Measurements from ENCODE around the gene ISOC1.

ISOC1 gene

GRCh38 chr5:129067745-129068144 is 26.8 kb upstream of the ISOC1 start:
- Histone ChIP-seq H3K27me3 (ENCODE audit: control insufficient read depth, insufficient read depth, low read length, poor library complexity, severe bottlenecking) (no peaks in the 10 kb centered on the region), H3K4me3 (ENCODE audit: insufficient read depth, low read depth, low read length) (no peak overlapping the region), H3K27ac (ENCODE audit: insufficient read depth, low read depth, low read length, poor library complexity, severe bottlenecking) (no peak overlapping the region), H3K36me3 (ENCODE audit: control insufficient read depth, insufficient read depth, low read length) (no peaks in the 10 kb centered on the region), H3K4me1 (ENCODE audit: control insufficient read depth, insufficient read depth, low read length) (no peaks in the 10 kb centered on the region), H3K9me3 (ENCODE audit: control insufficient read depth, low read length) (no peaks in the 10 kb centered on the region)

GRCh38 chr5:129069292-129069691 is 25.3 kb upstream of the ISOC1 start:
- no peaks in the 10 kb centered on the region for H3K36me3 ChIP-seq (ENCODE audit: control insufficient read depth, insufficient read depth, low read length)
- no peaks in the 10 kb centered on the region for H3K9me3 ChIP-seq (ENCODE audit: control insufficient read depth, low read length)
- H3K4me3 ChIP-seq (ENCODE audit: insufficient read depth, low read depth, low read length) = no peak overlapping the region
- no peak overlapping the region for H3K27ac ChIP-seq (ENCODE audit: insufficient read depth, low read depth, low read length, poor library complexity, severe bottlenecking)
- 96% methylated on average over 2 of the region's 2 CpGs; no CpG with 5 or more reads in 1 of the 2 experiments for WGBS, 2 experiments
- no peaks in the 10 kb centered on the region for H3K4me1 ChIP-seq (ENCODE audit: control insufficient read depth, insufficient read depth, low read length)
- H3K27me3 ChIP-seq (ENCODE audit: control insufficient read depth, insufficient read depth, low read length, poor library complexity, severe bottlenecking) = no peaks in the 10 kb centered on the region

DNA sequence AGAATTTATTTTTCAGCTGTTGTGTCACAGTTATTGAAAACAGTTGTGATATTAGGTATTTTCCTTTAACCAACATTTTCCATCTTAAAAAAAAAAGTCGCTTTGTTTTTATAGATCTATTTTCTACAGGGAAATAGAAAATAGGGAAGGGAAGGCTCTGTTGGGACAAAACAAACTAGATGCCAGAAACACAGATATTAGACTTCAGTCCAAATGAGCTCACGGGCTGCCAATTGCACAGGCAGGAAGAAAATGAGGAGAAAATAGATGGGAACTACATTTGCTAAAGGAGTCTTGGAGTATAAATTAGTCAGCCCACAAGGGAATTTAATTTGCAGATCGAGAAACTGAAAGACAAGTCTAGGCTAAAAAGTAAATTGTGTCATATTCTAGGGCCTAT is 21.4 kb upstream of the ISOC1 start:
- Histone ChIP-seq H3K27ac (ENCODE audit: insufficient read depth, low read depth, low read length, poor library complexity, severe bottlenecking) (no peak overlapping the region), H3K4me1 (ENCODE audit: control insufficient read depth, insufficient read depth, low read length) (no peaks in the 10 kb centered on the region), H3K9me3 (ENCODE audit: control insufficient read depth, low read length) (no peaks in the 10 kb centered on the region), H3K4me3 (ENCODE audit: insufficient read depth, low read depth, low read length) (no peak overlapping the region), H3K27me3 (ENCODE audit: control insufficient read depth, insufficient read depth, low read length, poor library complexity, severe bottlenecking) (no peaks in the 10 kb centered on the region), H3K36me3 (ENCODE audit: control insufficient read depth, insufficient read depth, low read length) (no peaks in the 10 kb centered on the region)
- WGBS, 2 experiments = 92 to 94% methylated on average over 2 to 3 of the region's 3 CpGs

- no peaks in the 10 kb centered on the region for H3K27me3 ChIP-seq (ENCODE audit: control insufficient read depth, insufficient read depth, low read length, poor library complexity, severe bottlenecking)
- 96 to 100% methylated on average over 3 to 4 of the region's 4 CpGs for WGBS, 2 experiments
- H3K36me3 ChIP-seq (ENCODE audit: control insufficient read depth, insufficient read depth, low read length) = no peaks in the 10 kb centered on the region
- H3K4me1 ChIP-seq (ENCODE audit: control insufficient read depth, insufficient read depth, low read length) = no peaks in the 10 kb centered on the region
- H3K27ac ChIP-seq (ENCODE audit: insufficient read depth, low read depth, low read length, poor library complexity, severe bottlenecking) = no peak overlapping the region
- no peaks in the 10 kb centered on the region for H3K9me3 ChIP-seq (ENCODE audit: control insufficient read depth, low read length)
- no peak overlapping the region for H3K4me3 ChIP-seq (ENCODE audit: insufficient read depth, low read depth, low read length)
These were observed 19.6 kb upstream of the ISOC1 start for GRCh38 chr5:129074903-129075302.

- no peak overlapping the region for H3K27ac ChIP-seq (ENCODE audit: insufficient read depth, low read depth, low read length, poor library complexity, severe bottlenecking)
- WGBS, 2 experiments = 96% methylated on average over 2 to 3 of the region's 3 CpGs
- H3K36me3 ChIP-seq (ENCODE audit: control insufficient read depth, insufficient read depth, low read length) = no peaks in the 10 kb centered on the region
- H3K9me3 ChIP-seq (ENCODE audit: control insufficient read depth, low read length) = no peaks in the 10 kb centered on the region
- H3K27me3 ChIP-seq (ENCODE audit: control insufficient read depth, insufficient read depth, low read length, poor library complexity, severe bottlenecking) = no peaks in the 10 kb centered on the region
- H3K4me3 ChIP-seq (ENCODE audit: insufficient read depth, low read depth, low read length) = no peak overlapping the region
- H3K4me1 ChIP-seq (ENCODE audit: control insufficient read depth, insufficient read depth, low read length) = no peaks in the 10 kb centered on the region
These were observed 17.0 kb upstream of the ISOC1 start for GRCh38 chr5:129077433-129078075.

DNA sequence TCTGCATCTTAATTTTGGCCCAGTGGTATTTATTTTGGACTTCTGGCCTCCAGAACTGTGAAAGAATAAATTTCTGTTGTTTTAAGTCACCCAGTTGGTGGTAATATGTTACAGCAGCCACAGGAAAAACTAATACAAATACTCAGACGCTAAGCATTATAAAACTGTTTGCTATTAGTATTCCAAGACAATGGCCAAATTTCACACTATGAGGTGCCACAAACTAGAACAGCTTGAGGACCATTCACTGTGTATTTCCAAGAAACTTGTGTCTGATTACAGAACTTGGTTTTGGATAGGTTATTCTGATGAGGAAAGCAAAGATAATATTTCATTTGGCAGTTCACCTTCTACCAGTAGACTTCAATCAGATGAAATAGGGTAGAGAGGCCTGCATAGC is 16.3 kb upstream of the ISOC1 start:
- WGBS, 2 experiments = 89% methylated on average over 1 of the region's 1 CpG; no CpG with 5 or more reads in 1 of the 2 experiments
- no peak overlapping the region for H3K27ac ChIP-seq (ENCODE audit: insufficient read depth, low read depth, low read length, poor library complexity, severe bottlenecking)
- H3K27me3 ChIP-seq (ENCODE audit: control insufficient read depth, insufficient read depth, low read length, poor library complexity, severe bottlenecking) = no peaks in the 10 kb centered on the region
- H3K36me3 ChIP-seq (ENCODE audit: control insufficient read depth, insufficient read depth, low read length) = no peaks in the 10 kb centered on the region
- no peaks in the 10 kb centered on the region for H3K9me3 ChIP-seq (ENCODE audit: control insufficient read depth, low read length)
- no peak overlapping the region for H3K4me3 ChIP-seq (ENCODE audit: insufficient read depth, low read depth, low read length)
- no peaks in the 10 kb centered on the region for H3K4me1 ChIP-seq (ENCODE audit: control insufficient read depth, insufficient read depth, low read length)

GRCh38 chr5:129078660-129079059 is 15.9 kb upstream of the ISOC1 start:
- H3K36me3 ChIP-seq (ENCODE audit: control insufficient read depth, insufficient read depth, low read length) = no peaks in the 10 kb centered on the region
- WGBS, 2 experiments = 80 to 95% methylated on average over 2 to 3 of the region's 3 CpGs

DNA sequence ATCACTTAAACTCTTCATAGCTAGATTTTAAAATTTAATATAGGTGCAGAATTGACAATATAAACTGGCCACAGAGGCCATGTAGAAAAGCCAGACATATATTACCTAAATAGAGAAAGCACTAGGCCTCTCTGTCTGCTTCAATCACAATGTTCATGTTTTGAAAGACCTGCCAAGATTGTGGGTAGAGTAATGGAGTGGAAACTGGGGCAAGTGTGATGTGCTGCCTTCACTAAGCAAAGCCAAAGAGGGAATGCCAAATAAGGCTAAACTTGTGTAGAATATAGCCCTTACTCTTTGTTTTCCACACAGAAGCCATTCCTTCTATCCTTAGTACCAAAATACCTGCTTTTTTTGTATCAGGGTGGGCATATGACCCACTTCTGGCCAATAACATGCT is 15.1 kb upstream of the ISOC1 start:
- Histone ChIP-seq H3K36me3 (ENCODE audit: control insufficient read depth, insufficient read depth, low read length) (no peaks in the 10 kb centered on the region), H3K27me3 (ENCODE audit: control insufficient read depth, insufficient read depth, low read length, poor library complexity, severe bottlenecking) (no peaks in the 10 kb centered on the region), H3K4me3 (ENCODE audit: insufficient read depth, low read depth, low read length) (no peak overlapping the region), H3K4me1 (ENCODE audit: control insufficient read depth, insufficient read depth, low read length) (no peaks in the 10 kb centered on the region), H3K9me3 (ENCODE audit: control insufficient read depth, low read length) (no peaks in the 10 kb centered on the region), H3K27ac (ENCODE audit: insufficient read depth, low read depth, low read length, poor library complexity, severe bottlenecking) (no peak overlapping the region)

More at GRCh38 chr5:129078660-129079059, 15.9 kb upstream of the ISOC1 start:
- Histone ChIP-seq H3K27ac (ENCODE audit: insufficient read depth, low read depth, low read length, poor library complexity, severe bottlenecking) (no peak overlapping the region), H3K9me3 (ENCODE audit: control insufficient read depth, low read length) (no peaks in the 10 kb centered on the region), H3K4me3 (ENCODE audit: insufficient read depth, low read depth, low read length) (no peak overlapping the region), H3K27me3 (ENCODE audit: control insufficient read depth, insufficient read depth, low read length, poor library complexity, severe bottlenecking) (no peaks in the 10 kb centered on the region), H3K4me1 (ENCODE audit: control insufficient read depth, insufficient read depth, low read length) (no peaks in the 10 kb centered on the region)

GRCh38 chr5:129080766-129081165 is 13.8 kb upstream of the ISOC1 start:
- Histone ChIP-seq H3K9me3 (ENCODE audit: control insufficient read depth, low read length) (no peaks in the 10 kb centered on the region), H3K36me3 (ENCODE audit: control insufficient read depth, insufficient read depth, low read length) (no peaks in the 10 kb centered on the region), H3K27me3 (ENCODE audit: control insufficient read depth, insufficient read depth, low read length, poor library complexity, severe bottlenecking) (no peaks in the 10 kb centered on the region), H3K27ac (ENCODE audit: insufficient read depth, low read depth, low read length, poor library complexity, severe bottlenecking) (no peak overlapping the region), H3K4me1 (ENCODE audit: control insufficient read depth, insufficient read depth, low read length) (no peaks in the 10 kb centered on the region), H3K4me3 (ENCODE audit: insufficient read depth, low read depth, low read length) (no peak overlapping the region)
- WGBS, 2 experiments = 83 to 94% methylated on average over 6 of the region's 7 CpGs

- WGBS, 2 experiments = 91 to 94% methylated on average over 6 of the region's 6 CpGs
- no peaks in the 10 kb centered on the region for H3K4me1 ChIP-seq (ENCODE audit: control insufficient read depth, insufficient read depth, low read length)
- H3K4me3 ChIP-seq (ENCODE audit: insufficient read depth, low read depth, low read length) = no peak overlapping the region
- H3K9me3 ChIP-seq (ENCODE audit: control insufficient read depth, low read length) = no peaks in the 10 kb centered on the region
- no peaks in the 10 kb centered on the region for H3K36me3 ChIP-seq (ENCODE audit: control insufficient read depth, insufficient read depth, low read length)
- H3K27ac ChIP-seq (ENCODE audit: insufficient read depth, low read depth, low read length, poor library complexity, severe bottlenecking) = no peak overlapping the region
- no peaks in the 10 kb centered on the region for H3K27me3 ChIP-seq (ENCODE audit: control insufficient read depth, insufficient read depth, low read length, poor library complexity, severe bottlenecking)
These were observed 12.1 kb upstream of the ISOC1 start for GRCh38 chr5:129082225-129083136.

Measured in ectodermal cell (in vitro differentiated cells).